H1 (cell line): Measurements from ENCODE around the gene SPEM3. TPM values are rescaled to one million over a fixed set of nuclear protein-coding genes. Genes with fewer than 3 reads are reported as not detected.

ENCODE experiments used
- CEBPB ChIP-seq: IDR thresholded peaks from 2 replicates; pipeline ENCODE4 v1.6.1; 2012; ENCODE audit warnings: low read depth, low read length
- CHD1 ChIP-seq: IDR thresholded peaks from 2 replicates; pipeline ENCODE4 v1.6.1; 2012; ENCODE audit warnings: low read depth, low read length, improper control_type of control experiment
- CHD7 ChIP-seq: fragments of 300-600 bp; sonication (generic); IDR thresholded peaks from 2 replicates; pipeline ENCODE4 v1.7.1; 2012; ENCODE audit warnings: low read length, moderate library complexity, mild to moderate bottlenecking, inconsistent platforms; ENCODE audit not compliant: insufficient replicate concordance
- NRF1 ChIP-seq: IDR thresholded peaks from 2 replicates; pipeline ENCODE4 v1.6.1; 2011; ENCODE audit warnings: mild to moderate bottlenecking, low read depth, low read length, improper control_type of control experiment
- RFX5 ChIP-seq: IDR thresholded peaks from 2 replicates; pipeline ENCODE4 v1.6.1; 2011; ENCODE audit warnings: low read depth, low read length, improper control_type of control experiment, borderline replicate concordance
- RNF2 ChIP-seq: fragments of 200-900, 300-1000 bp; sonication (generic); IDR thresholded peaks from 2 replicates; pipeline ENCODE4 v1.7.1; 2016; ENCODE audit warnings: borderline replicate concordance, low read depth, mild to moderate bottlenecking, antibody characterized with exemption, low read length; ENCODE audit not compliant: poor library complexity, severe bottlenecking; ENCODE audit errors: missing control alignments
- TEAD4 ChIP-seq: IDR thresholded peaks from 2 replicates; pipeline ENCODE4 v1.6.1; 2012; ENCODE audit warnings: low read depth, low read length, inconsistent platforms, mixed read lengths
- polyA plus RNA-seq, 7 experiments: library from polyadenylated mRNA; depleted of rRNA in 3 of 7; stranded (reverse) in 5 of 7; unstranded in 2 of 7; fragments of >200 nt in 5 of 7; fragments of 200-250 nt in 2 of 7; gene quantifications; 1 replicate in 5 of 7; 2 replicates in 1 of 7; 4 replicates in 1 of 7; pipeline versions ENCODE4 v1.2.1 to v1.2.3, GENCODE V29; 2011 to 2013; ENCODE audit warnings: missing spikeins in 2 of 7, mixed read lengths in 2 of 7
- total RNA-seq: library from RNA; stranded (reverse); fragmentation: NEBNext Ultra II Directional; extraction: Animal tissue kit (Norgen Biotek cat#: 25700); gene quantifications from 2 replicates; pipeline ENCODE4 v1.2.1, GENCODE V29; 2021
- TF ChIP-seq, protein P1 (sequence below): IDR thresholded peaks from 2 replicates; pipeline ENCODE4 v1.6.1; 2012; ENCODE audit warnings: inconsistent platforms

The SPEM3 gene
- total and polyA plus RNA-seq, 2 of the 8 experiments (the other 6 are each of a cell fraction or from before 2014, with no cell fraction given) = 0.02 TPM; not detected in 1

GRCh38 chr17:7466318-7466638 is 37.6 kb downstream of the SPEM3 start (continued):
- no peak for TF ChIP-seq CHD7
- no peak for TF ChIP-seq TEAD4
- TF ChIP-seq RNF2 = no peak
- TF ChIP-seq CHD1 = no peak
- TF ChIP-seq CEBPB = no peak
- TF ChIP-seq RFX5 = no peak
- TF ChIP-seq, protein P1, sequence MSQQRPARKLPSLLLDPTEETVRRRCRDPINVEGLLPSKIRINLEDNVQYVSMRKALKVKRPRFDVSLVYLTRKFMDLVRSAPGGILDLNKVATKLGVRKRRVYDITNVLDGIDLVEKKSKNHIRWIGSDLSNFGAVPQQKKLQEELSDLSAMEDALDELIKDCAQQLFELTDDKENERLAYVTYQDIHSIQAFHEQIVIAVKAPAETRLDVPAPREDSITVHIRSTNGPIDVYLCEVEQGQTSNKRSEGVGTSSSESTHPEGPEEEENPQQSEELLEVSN = no peak
- TF ChIP-seq NRF1 = no peak
